Peyer's patch (tissue), 4 donors: Measurements from ENCODE around the gene DHX38.

Experiments used
- POLR2A ChIP-seq, 2 donors: fragments of 450-650 bp; IDR thresholded peaks; one replicate each; pipeline ENCODE4 v1.5.1; 2017; ENCODE audit warnings: antibody characterized with exemption in 2 of 2, mild to moderate bottlenecking in 2 of 2, moderate library complexity in 2 of 2
- TF ChIP-seq, protein P1 (sequence below), 6 experiments: fragments of 450-650 bp in 4 of 6; fragments of 200-600 bp in 2 of 6; sonication (generic) in 1 of 6; IDR thresholded peaks; one replicate each; pipeline ENCODE4 v1.5.1; 2017 to 2019; ENCODE audit warnings: antibody characterized with exemption in 6 of 6, mild to moderate bottlenecking in 3 of 6, moderate library complexity in 1 of 6

DNA sequence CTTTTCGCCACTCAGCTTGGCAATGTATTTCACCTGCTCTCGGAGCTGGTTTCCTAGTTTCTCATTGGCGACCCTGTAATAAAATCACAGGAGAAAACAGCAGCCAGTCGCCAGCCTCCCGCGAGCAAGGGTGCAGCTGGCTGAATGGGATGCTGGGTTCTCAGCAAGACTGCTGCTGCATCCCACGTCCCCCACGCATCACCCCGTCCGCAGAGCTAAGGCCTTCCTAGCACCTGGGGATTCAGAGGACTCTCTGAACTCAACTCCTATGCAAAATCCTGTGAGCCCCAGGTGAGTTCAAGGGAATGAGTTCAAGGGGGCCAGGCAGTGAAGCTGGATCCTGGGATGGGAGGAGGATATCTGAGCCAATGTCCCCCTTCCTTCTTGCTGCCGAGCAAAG is 29.3 kb downstream of the DHX38 start:
- TF ChIP-seq, protein P1, sequence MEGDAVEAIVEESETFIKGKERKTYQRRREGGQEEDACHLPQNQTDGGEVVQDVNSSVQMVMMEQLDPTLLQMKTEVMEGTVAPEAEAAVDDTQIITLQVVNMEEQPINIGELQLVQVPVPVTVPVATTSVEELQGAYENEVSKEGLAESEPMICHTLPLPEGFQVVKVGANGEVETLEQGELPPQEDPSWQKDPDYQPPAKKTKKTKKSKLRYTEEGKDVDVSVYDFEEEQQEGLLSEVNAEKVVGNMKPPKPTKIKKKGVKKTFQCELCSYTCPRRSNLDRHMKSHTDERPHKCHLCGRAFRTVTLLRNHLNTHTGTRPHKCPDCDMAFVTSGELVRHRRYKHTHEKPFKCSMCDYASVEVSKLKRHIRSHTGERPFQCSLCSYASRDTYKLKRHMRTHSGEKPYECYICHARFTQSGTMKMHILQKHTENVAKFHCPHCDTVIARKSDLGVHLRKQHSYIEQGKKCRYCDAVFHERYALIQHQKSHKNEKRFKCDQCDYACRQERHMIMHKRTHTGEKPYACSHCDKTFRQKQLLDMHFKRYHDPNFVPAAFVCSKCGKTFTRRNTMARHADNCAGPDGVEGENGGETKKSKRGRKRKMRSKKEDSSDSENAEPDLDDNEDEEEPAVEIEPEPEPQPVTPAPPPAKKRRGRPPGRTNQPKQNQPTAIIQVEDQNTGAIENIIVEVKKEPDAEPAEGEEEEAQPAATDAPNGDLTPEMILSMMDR (IDR thresholded peaks at IDR 0.05) = no peak
- TF ChIP-seq POLR2A (IDR thresholded peaks at IDR 0.05) = no peak
